ENCODE results near the gene CCDC170. TPM values are rescaled to one million over a fixed set of nuclear protein-coding genes. Genes with fewer than 3 reads are reported as not detected.

The CCDC170 gene
- total and polyA plus RNA-seq, 9 of the 15 experiments (the other 6 are each of a cell fraction or from before 2014, with no cell fraction given) = 0.01 to 0.18 (median 0.05) TPM; not detected in 6

DNA sequence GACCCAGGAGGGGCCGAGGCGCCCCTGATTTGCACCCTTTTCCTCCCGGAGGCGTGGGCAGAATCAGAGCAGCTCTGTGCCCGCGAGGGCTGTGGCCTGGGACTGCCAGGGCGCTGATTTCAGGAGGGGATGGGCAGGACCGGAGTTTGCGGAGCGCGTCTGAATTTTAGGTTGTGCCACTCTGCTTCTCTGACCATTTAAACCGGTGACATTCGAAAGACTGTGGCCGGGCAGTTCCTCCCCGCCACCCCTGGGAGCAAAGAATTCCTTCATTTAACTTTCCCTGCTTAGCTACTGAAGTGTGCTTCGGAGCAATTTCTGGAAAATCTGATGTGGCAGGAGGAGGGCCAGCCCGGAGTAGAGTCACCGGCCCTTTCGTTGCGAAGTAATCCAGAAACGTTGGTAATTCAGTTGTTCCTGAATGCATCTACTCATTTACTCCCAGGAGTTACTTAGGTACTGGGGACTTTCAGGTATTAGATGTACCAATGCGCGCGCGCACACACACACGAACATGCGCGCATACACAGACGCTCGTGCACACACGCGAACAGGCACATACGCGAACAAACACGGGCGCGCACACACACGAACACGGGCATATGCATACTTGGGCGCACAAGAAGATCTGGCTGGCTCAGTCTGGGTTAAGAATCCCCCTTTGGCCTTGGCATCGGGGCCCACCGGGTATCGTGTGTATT, 568 bp downstream of the CCDC170 start (continued):
- TF ChIP-seq, protein P1, sequence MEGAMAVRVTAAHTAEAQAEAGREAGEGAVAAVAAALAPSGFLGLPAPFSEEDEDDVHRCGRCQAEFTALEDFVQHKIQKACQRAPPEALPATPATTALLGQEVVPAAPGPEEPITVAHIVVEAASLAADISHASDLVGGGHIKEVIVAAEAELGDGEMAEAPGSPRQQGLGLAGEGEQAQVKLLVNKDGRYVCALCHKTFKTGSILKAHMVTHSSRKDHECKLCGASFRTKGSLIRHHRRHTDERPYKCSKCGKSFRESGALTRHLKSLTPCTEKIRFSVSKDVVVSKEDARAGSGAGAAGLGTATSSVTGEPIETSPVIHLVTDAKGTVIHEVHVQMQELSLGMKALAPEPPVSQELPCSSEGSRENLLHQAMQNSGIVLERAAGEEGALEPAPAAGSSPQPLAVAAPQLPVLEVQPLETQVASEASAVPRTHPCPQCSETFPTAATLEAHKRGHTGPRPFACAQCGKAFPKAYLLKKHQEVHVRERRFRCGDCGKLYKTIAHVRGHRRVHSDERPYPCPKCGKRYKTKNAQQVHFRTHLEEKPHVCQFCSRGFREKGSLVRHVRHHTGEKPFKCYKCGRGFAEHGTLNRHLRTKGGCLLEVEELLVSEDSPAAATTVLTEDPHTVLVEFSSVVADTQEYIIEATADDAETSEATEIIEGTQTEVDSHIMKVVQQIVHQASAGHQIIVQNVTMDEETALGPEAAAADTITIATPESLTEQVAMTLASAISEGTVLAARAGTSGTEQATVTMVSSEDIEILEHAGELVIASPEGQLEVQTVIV (CRISPR knock-in tag; IDR thresholded peaks at IDR 0.05; ENCODE audit: borderline replicate concordance) = no peak
- TF ChIP-seq FOXA3 (CRISPR knock-in tag; conservative IDR thresholded peaks at IDR 0.05 in 1 of 2, IDR thresholded peaks at IDR 0.05 in 1 of 2) (no peak), RBM14 (IDR thresholded peaks at IDR 0.05; ENCODE audit: borderline replicate concordance, insufficient read depth, low read depth, low read length) (no peak), FOXK2 (conservative IDR thresholded peaks at IDR 0.05 in 1 of 2, IDR thresholded peaks at IDR 0.05 in 1 of 2; ENCODE audit: low read depth in 2 of 2) (no peak)
- TF ChIP-seq, protein P2, sequence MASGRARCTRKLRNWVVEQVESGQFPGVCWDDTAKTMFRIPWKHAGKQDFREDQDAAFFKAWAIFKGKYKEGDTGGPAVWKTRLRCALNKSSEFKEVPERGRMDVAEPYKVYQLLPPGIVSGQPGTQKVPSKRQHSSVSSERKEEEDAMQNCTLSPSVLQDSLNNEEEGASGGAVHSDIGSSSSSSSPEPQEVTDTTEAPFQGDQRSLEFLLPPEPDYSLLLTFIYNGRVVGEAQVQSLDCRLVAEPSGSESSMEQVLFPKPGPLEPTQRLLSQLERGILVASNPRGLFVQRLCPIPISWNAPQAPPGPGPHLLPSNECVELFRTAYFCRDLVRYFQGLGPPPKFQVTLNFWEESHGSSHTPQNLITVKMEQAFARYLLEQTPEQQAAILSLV (tag; IDR thresholded peaks at IDR 0.05) = no peak

DNA sequence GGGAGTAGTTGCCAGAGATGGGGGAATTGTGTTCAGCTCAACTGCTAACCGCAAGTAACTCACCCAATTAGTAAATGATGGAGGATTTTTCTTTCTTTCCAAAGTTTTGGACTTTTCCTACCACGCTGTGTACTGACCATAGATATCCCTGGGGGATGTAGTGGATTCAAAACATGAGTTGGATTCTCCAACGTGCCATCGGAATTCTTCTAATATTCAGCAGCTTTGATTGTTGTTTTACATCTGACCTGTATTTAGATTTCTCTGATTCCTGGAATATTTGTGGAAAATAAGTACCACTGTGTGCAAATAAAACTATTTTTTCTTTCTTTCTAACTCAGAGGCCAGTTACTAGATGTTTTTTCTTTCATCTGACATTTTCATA, 1.1 kb downstream of the CCDC170 start:
- WGBS (ENCODE audit: insufficient coverage, low coverage, missing lambda C conversion rate) = 6% methylated on average over 4 of the region's 4 CpGs
- in situ Hi-C loops (cut with MboI) (no loop called here), intact Hi-C loops (cut with micrococcal nuclease) (no loop called here)
- DNase-seq (ENCODE audit: extremely low read depth in 1 of 4, low spot score in 3 of 4) (no peak), ATAC-seq (no peak), FAIRE-seq (no peak)
- Histone ChIP-seq H3K9me3 (replicated peaks; ENCODE audit: control insufficient read depth, insufficient read depth, low read depth, low read length) (no peaks in the 10 kb centered on the region), H3K4me3 (no peak overlapping the region), H3K79me2 (ENCODE audit: control insufficient read depth, insufficient read depth, low read length) (no peaks in the 10 kb centered on the region), H3K27me3 (ENCODE audit: control insufficient read depth in 2 of 2, insufficient read depth in 2 of 2, low read length in 2 of 2) (peaks cover 32 to 39% of the 10 kb centered on the region in 2 experiments; a peak in 4 of 5 replicates), H3K36me3 (ENCODE audit: control insufficient read depth, insufficient read depth, low read length) (no peaks in the 10 kb centered on the region), H4K20me1 (replicated peaks; ENCODE audit: control insufficient read depth, insufficient read depth, low read length) (no peaks in the 10 kb centered on the region), H3K27ac (ENCODE audit: extremely low read depth, low read depth, low read length) (no peak overlapping the region), H3K4me2 (ENCODE audit: insufficient read depth, low read length) (no peak overlapping the region), H3K9ac (ENCODE audit: insufficient read depth in 1 of 2, low read depth in 2 of 2, low read length in 2 of 2) (no peak overlapping the region), H3K4me1 (replicated peaks in 1 of 2; ENCODE audit: control insufficient read depth in 2 of 2, insufficient read depth in 2 of 2, low read length in 2 of 2) (peaks cover 0 to 6% of the 10 kb centered on the region in 2 experiments; a peak in 1 of 5 replicates), H3K9me1 (ENCODE audit: control insufficient read depth, insufficient read depth, low read length) (no peaks in the 10 kb centered on the region), H2AFZ (ENCODE audit: low read depth, low read length) (no peak overlapping the region)
- CTCF ChIA-PET (ENCODE audit: low intra/inter-chr PET ratio) = no interaction called here
- no TSS peak for BruUV-seq (replicated peaks)
- POLR2A ChIA-PET = interaction anchor here (0.6 kb wide), 1 partner anchor 51 kb away, joined by 3 read pairs; no protein-coding TSS in a partner anchor
- TF ChIP-seq POU5F1 (IDR thresholded peaks at IDR 0.05; ENCODE audit: borderline replicate concordance, low read depth, low read length, partially characterized antibody) = no peak
- TF ChIP-seq SPI1 (IDR thresholded peaks at IDR 0.05; ENCODE audit: borderline replicate concordance, low read depth, low read length) = no peak
- TF ChIP-seq, protein P3, sequence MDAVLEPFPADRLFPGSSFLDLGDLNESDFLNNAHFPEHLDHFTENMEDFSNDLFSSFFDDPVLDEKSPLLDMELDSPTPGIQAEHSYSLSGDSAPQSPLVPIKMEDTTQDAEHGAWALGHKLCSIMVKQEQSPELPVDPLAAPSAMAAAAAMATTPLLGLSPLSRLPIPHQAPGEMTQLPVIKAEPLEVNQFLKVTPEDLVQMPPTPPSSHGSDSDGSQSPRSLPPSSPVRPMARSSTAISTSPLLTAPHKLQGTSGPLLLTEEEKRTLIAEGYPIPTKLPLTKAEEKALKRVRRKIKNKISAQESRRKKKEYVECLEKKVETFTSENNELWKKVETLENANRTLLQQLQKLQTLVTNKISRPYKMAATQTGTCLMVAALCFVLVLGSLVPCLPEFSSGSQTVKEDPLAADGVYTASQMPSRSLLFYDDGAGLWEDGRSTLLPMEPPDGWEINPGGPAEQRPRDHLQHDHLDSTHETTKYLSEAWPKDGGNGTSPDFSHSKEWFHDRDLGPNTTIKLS (IDR thresholded peaks at IDR 0.05; ENCODE audit: borderline replicate concordance, low read depth) = no peak
- no peak for TF ChIP-seq HEY1 (CRISPR knock-in tag; IDR thresholded peaks at IDR 0.05; ENCODE audit: borderline replicate concordance)
